Uterus (tissue), 2 donors: ENCODE results near the gene NAA40.

Source experiments
- POLR2A ChIP-seq, 2 donors: fragments of 450-650 bp; IDR thresholded peaks; one replicate each; pipeline ENCODE4 v1.6.1; 2016; ENCODE audit warnings: antibody characterized with exemption in 2 of 2, mild to moderate bottlenecking in 1 of 2, moderate library complexity in 1 of 2
- TF ChIP-seq, protein P1 (sequence below), 4 experiments: fragments of 200-600 bp in 2 of 4; fragments of 450-650 bp in 2 of 4; sonication (generic) in 2 of 4; IDR thresholded peaks; one replicate each; pipeline ENCODE4 v1.5.1; 2016 to 2019; ENCODE audit warnings: antibody characterized with exemption in 4 of 4, mild to moderate bottlenecking in 2 of 4, moderate library complexity in 1 of 4

DNA sequence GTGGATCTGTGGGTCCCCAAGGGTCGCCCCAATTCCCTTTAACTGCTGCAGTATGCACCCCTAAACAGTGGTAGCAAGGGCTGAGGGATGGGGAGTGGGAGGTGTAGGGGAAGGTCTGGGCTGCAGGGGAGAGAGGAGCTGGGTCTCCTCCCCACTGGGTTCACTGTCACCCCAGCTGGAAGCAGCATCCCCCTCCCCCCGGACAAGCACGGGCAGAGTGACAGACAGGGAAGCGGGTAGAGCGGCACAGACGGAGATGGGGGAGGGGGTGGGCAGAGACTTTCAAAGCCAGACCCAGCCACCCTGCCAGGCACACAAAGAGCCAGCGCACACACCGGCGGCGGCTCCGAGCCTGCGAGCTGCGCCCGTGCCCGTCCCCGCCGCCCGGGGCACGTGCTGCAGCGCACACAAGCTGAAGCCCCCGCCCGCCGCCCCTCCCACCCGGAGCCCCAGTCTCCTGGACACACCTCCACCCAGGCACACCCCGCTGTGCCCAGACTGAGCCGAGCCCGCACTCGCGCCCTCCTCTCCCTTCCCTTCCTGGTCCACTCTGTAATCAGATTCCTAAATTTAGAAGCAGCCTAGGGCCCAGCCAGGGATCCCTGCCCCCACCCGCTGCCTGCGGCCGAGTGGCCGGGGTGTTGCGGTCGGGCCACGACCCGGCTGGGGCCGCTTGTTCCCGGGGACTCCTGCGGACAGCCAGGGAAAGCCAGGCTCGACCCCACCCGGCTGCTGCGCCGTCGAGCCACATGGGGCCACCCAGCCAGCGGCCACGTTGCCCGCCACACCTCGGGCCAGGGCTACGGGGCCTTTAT lies 20.9 kb upstream of the NAA40 start:
- TF ChIP-seq, protein P1, sequence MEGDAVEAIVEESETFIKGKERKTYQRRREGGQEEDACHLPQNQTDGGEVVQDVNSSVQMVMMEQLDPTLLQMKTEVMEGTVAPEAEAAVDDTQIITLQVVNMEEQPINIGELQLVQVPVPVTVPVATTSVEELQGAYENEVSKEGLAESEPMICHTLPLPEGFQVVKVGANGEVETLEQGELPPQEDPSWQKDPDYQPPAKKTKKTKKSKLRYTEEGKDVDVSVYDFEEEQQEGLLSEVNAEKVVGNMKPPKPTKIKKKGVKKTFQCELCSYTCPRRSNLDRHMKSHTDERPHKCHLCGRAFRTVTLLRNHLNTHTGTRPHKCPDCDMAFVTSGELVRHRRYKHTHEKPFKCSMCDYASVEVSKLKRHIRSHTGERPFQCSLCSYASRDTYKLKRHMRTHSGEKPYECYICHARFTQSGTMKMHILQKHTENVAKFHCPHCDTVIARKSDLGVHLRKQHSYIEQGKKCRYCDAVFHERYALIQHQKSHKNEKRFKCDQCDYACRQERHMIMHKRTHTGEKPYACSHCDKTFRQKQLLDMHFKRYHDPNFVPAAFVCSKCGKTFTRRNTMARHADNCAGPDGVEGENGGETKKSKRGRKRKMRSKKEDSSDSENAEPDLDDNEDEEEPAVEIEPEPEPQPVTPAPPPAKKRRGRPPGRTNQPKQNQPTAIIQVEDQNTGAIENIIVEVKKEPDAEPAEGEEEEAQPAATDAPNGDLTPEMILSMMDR (IDR thresholded peaks at IDR 0.05): no peak
- TF ChIP-seq POLR2A (IDR thresholded peaks at IDR 0.05): peak in 1 of 2 donors; percentile 13
